IPS-18a (cell line): ENCODE measurements around the gene WNK2.

Experiments used
- H3K27ac ChIP-seq: one replicate; pipeline ENCODE4 v1.5.1; 2013; ENCODE audit warnings: low read length
- H3K27me3 ChIP-seq: one replicate; pipeline ENCODE4 v1.6.1; 2013; ENCODE audit warnings: mild to moderate bottlenecking, low read length; ENCODE audit not compliant: control insufficient read depth, insufficient read depth
- H3K36me3 ChIP-seq: one replicate; pipeline ENCODE4 v1.6.1; 2013; ENCODE audit warnings: low read depth, low read length; ENCODE audit not compliant: control insufficient read depth
- H3K4me1 ChIP-seq: one replicate; pipeline ENCODE4 v1.6.1; 2013; ENCODE audit warnings: low read depth, low read length; ENCODE audit not compliant: control insufficient read depth
- H3K4me3 ChIP-seq: one replicate; pipeline ENCODE4 v1.5.1; 2013; ENCODE audit warnings: low read length
- H3K9ac ChIP-seq: one replicate; pipeline ENCODE4 v1.6.1; 2013; ENCODE audit warnings: mild to moderate bottlenecking, low read length, moderate library complexity
- H3K9me3 ChIP-seq: one replicate; pipeline ENCODE4 v1.6.1; 2013; ENCODE audit warnings: low read depth, low read length; ENCODE audit not compliant: control insufficient read depth

The WNK2 gene

DNA sequence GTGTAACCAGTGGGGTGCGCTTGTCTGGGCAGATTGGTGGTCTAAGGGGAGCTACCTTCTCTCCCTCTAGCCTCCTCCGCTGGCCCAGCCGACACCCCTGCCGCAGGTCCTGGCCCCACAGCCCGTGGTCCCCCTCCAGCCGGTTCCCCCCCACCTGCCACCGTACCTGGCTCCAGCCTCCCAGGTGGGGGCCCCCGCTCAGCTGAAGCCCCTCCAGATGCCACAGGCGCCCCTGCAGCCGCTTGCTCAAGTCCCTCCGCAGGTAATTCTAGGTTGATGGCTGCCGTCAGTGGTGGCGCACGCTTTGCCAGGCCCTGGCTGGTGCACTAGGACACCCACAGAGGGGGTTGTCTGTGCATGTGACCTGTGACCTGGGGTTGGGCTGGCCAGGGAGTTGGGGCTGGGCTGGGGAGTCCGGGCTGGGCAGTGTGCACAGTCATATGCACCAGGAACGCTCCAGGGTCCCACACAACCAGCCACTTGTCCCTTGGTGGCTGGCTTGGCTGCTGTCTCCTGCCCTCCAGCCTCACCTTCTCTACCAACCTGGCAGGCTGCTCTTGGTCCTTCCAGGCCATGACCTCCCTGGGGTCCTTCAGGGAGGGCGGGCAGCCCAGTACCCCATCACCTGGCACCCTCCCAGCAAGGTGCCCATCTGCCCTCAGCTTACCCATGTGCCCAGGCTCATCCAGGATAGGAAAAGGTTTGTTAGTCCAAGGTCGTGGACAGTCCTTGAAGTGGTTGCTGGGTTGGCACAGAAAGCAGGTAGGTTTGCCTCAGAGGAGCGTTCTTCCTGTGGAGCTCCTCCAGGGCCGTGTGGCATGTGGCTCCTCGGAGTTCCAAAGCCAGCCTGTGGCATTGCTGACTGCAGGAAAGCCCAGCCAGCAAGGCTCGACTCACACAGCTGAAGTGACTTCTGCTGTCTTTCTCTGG is 73.2 kb downstream of the WNK2 start:
- H3K9me3 ChIP-seq, result no peaks in the 10 kb centered on the region
- no peak overlapping the region for H3K27ac ChIP-seq
- H3K4me3 ChIP-seq, result no peak overlapping the region
- H3K9ac ChIP-seq, result no peak overlapping the region
- no peaks in the 10 kb centered on the region for H3K4me1 ChIP-seq
- peaks cover 5% of the 10 kb centered on the region for H3K36me3 ChIP-seq
- H3K27me3 ChIP-seq, result no peaks in the 10 kb centered on the region

DNA sequence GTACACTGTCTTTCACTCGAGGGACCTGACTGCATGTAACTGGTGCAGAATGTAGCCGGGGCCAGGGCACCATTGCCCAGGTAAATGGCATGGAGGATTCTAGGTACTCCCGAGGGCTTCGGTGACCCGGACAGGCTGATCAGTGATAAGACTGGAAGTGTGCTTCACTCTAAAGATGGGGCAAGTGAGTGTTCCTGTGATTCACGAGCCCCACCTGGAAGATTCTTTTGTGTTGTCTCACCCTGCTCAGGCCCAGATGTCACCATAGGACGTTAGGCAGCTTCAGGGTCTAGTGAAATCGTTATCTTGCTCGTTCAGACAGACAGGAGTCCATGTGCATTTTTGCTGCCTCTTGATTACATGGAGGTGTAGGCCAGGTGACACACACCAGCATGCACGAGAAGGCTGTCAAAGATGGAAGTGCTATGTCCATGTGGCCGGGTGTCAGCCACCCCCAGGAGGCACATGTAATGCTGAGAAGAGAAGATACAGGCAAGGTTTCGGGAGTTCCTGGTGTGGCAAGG is 73.9 kb downstream of the WNK2 start:
- H3K36me3 ChIP-seq, result peaks cover 2% of the 10 kb centered on the region
- H3K27me3 ChIP-seq, result no peaks in the 10 kb centered on the region
- no peak overlapping the region for H3K4me3 ChIP-seq
- H3K4me1 ChIP-seq, result no peaks in the 10 kb centered on the region
- no peak overlapping the region for H3K9ac ChIP-seq
- H3K27ac ChIP-seq, result no peak overlapping the region
- no peaks in the 10 kb centered on the region for H3K9me3 ChIP-seq

DNA sequence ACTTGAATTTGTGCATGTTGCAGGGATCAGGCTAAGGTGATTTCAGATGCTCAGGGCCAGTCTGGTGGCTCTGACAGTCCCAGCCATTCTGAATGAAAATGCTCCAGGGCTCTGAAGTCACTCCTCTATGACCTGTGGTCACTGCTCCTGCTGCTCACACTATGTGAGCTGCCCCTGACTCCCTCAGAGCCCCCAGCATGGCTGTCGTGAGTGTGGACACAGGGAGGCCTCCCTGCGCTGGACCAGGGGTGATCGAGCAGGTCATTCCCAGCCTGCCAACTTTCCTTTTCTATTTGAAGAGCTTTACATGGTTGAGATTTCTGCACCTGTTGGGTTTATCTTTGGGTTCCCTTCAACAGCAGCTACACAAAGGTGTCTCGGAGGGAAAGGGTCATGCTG is 74.5 kb downstream of the WNK2 start:
- Histone ChIP-seq H3K27me3 (no peaks in the 10 kb centered on the region), H3K4me1 (no peaks in the 10 kb centered on the region), H3K4me3 (no peak overlapping the region), H3K9ac (no peak overlapping the region), H3K27ac (no peak overlapping the region), H3K36me3 (no peaks in the 10 kb centered on the region), H3K9me3 (no peaks in the 10 kb centered on the region)

GRCh38 chr9:93258818-93259489 is 75.0 kb downstream of the WNK2 start:
- H3K9me3 ChIP-seq, result no peaks in the 10 kb centered on the region
- H3K4me1 ChIP-seq, result no peaks in the 10 kb centered on the region
- H3K27me3 ChIP-seq, result no peaks in the 10 kb centered on the region
- H3K9ac ChIP-seq, result no peak overlapping the region
- no peak overlapping the region for H3K4me3 ChIP-seq
- no peaks in the 10 kb centered on the region for H3K36me3 ChIP-seq
- no peak overlapping the region for H3K27ac ChIP-seq

DNA sequence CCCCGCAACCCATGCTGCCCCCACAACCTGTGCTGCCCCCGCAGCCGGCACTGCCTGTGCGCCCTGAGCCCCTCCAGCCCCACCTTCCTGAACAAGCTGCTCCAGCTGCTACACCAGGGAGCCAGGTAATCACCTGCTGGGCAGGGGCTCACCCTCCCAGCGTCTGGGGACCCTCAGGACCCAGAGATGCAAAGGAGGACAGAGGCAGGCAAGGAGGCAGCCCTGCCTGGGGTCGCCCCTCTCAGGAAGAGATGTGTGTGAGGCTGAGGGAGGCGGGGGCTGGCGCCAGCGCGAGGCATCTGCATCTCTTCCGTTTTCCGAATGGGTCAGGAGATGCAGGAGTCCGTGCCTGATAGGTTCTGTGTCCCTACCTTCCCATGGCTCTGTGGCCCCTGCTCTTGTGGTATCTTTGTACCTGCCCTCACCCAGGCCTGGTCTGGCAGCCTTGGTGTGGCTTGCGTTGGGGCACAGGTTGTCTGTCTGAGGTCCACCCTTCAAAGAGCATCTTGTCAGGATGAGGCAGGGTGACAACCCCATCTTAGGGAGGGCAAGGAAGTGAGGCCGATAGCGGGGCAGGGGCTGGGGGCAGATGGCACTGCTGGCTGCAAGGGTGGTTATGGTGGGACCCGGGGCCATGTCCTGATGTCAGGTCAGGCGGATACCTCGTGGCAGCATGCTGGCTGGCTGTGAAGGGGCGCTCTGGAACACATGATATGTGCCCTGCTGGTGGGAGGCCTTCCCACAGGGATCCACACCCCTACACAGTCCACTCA is 75.7 kb downstream of the WNK2 start:
- Histone ChIP-seq H3K9ac (no peak overlapping the region), H3K4me3 (no peak overlapping the region), H3K36me3 (peaks cover 5% of the 10 kb centered on the region), H3K27me3 (no peaks in the 10 kb centered on the region), H3K27ac (no peak overlapping the region), H3K4me1 (no peaks in the 10 kb centered on the region), H3K9me3 (no peaks in the 10 kb centered on the region)

GRCh38 chr9:93260263-93261066 is 76.5 kb downstream of the WNK2 start:
- no peaks in the 10 kb centered on the region for H3K4me1 ChIP-seq
- H3K36me3 ChIP-seq, result peaks cover 5% of the 10 kb centered on the region
- no peak overlapping the region for H3K9ac ChIP-seq
- H3K27ac ChIP-seq, result no peak overlapping the region
- no peak overlapping the region for H3K4me3 ChIP-seq
- no peaks in the 10 kb centered on the region for H3K27me3 ChIP-seq
- no peaks in the 10 kb centered on the region for H3K9me3 ChIP-seq

DNA sequence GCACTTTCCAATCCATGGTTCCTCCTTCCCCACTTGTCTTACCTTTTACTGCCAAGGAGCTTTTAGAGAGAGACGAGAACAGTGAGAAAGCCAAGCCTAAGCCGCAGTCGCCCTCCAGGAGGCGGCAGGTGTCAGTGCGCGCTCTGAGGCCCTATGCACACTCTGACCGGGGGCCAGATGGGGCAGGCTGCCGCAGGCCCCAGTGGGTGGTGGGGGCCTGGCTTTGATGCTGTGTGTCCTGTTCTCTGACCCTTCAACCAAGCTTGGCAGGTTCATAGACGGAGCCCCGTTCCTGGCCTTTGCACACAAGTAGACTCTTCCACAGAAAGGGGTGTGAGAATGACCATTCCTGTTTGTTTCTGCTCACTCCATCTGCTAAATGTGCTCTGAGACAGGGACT is 77.3 kb downstream of the WNK2 start:
- no peaks in the 10 kb centered on the region for H3K4me1 ChIP-seq
- peaks cover 5% of the 10 kb centered on the region for H3K36me3 ChIP-seq
- no peak overlapping the region for H3K4me3 ChIP-seq
- no peak overlapping the region for H3K9ac ChIP-seq
- no peak overlapping the region for H3K27ac ChIP-seq
- no peaks in the 10 kb centered on the region for H3K9me3 ChIP-seq
- H3K27me3 ChIP-seq, result no peaks in the 10 kb centered on the region

DNA sequence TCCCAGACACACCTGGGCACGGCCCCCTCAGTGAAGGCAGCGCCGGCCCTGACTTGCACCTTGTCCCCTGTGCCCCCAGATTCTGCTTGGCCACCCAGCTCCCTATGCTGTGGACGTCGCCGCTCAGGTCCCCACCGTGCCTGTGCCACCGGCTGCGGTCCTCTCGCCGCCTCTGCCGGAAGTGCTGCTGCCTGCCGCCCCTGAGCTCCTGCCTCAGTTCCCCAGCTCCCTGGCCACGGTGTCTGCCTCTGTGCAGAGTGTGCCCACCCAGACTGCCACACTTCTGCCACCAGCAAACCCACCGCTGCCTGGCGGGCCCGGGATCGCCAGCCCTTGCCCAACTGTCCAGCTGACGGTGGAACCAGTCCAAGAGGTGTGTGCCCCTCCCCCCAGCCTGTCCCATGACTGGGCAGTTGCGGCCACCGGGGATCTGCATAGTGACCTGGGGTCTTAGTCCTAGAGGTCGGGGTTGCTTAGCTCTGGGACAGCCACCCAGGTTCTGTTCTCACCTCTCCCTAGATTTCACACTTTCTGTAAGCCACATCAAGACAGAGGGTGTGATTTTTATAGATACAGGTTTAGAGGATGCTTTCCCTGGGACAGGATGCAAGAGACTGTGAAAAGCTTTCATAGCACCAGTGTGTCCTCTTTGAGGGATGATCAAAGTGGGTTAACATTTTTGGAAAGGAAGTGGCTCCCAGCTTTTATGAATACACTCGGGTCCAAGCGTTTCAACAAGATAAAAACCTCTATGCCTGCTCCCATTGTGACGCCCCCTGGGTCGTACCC is 78.0 kb downstream of the WNK2 start:
- no peaks in the 10 kb centered on the region for H3K9me3 ChIP-seq
- H3K27ac ChIP-seq, result no peak overlapping the region
- no peak overlapping the region for H3K9ac ChIP-seq
- H3K36me3 ChIP-seq, result peaks cover 5% of the 10 kb centered on the region
- no peak overlapping the region for H3K4me3 ChIP-seq
- H3K4me1 ChIP-seq, result no peaks in the 10 kb centered on the region
- no peaks in the 10 kb centered on the region for H3K27me3 ChIP-seq

GRCh38 chr9:93262537-93263310 is 78.8 kb downstream of the WNK2 start:
- Histone ChIP-seq H3K27ac (no peak overlapping the region), H3K9ac (no peak overlapping the region), H3K27me3 (no peaks in the 10 kb centered on the region), H3K4me1 (no peaks in the 10 kb centered on the region), H3K36me3 (peaks cover 5% of the 10 kb centered on the region), H3K9me3 (no peaks in the 10 kb centered on the region), H3K4me3 (no peak overlapping the region)
